A549 (cell line): ENCODE results near the gene GPAT2. TPM values are rescaled to one million over a fixed set of nuclear protein-coding genes. Genes with fewer than 3 reads are reported as not detected.
"Not testable (repeated sequence)": the region's sequence is repeated elsewhere in the genome, so short reads cannot be mapped to it uniquely, and the experiment has no call there.

Experiments
- ATAC-seq, 2 experiments: fragments of 200-7000 bp in 1 of 2; fragments of >200 bp in 1 of 2; cut with Nextera tagmentation in 1 of 2; cut with Tn5 transposase in 1 of 2; 3 replicates each; pipeline versions ENCODE4 v1.8.0 to v1.9.1; 2018 to 2020; ENCODE audit warnings: mild to moderate bottlenecking in 1 of 2, moderate library complexity in 1 of 2
- CTCF ChIA-PET: fragments of 300-600 bp; sonication (Branson Sonifier 250); formaldehyde crosslinking; extraction: SDS; loops from one replicate; lab custom pipeline; 2021; ENCODE audit warnings: antibody characterized with exemption, inconsistent platforms; lab: Yijun Ruan, JAX
- POLR2A ChIA-PET: fragments of 350-600 bp; formaldehyde crosslinking; extraction: SDS; loops from one replicate; lab custom pipeline; 2021; ENCODE audit warnings: antibody characterized with exemption, inconsistent platforms; lab: Yijun Ruan, JAX
- DNase-seq, 2 experiments: peaks; one replicate each; pipeline versions ENCODE4 v3.0.0 to v3.0.0-alpha.2; 2011 to 2016; ENCODE audit warnings: low read depth in 1 of 2, low spot score in 1 of 2
- FAIRE-seq: peaks from 2 replicates; lab custom pipeline; 2011; peaks lifted over from hg19 to GRCh38; lab: Jason Lieb, UNC
- H3K27ac ChIP-seq, 2 experiments: fragments of >200 bp; sonication (Bioruptor Twin); formaldehyde crosslinking; 3 replicates each; pipeline ENCODE4 v1.5.1; 2016 to 2017
- H3K4me1 ChIP-seq: fragments of >200 bp; sonication (Bioruptor Twin); formaldehyde crosslinking; 3 replicates; pipeline ENCODE4 v1.6.1; 2016
- H3K4me2 ChIP-seq: fragments of >200 bp; sonication (Bioruptor Twin); formaldehyde crosslinking; 3 replicates; pipeline ENCODE4 v1.6.1; 2016
- H3K4me3 ChIP-seq: fragments of >200 bp; sonication (Bioruptor Twin); formaldehyde crosslinking; 3 replicates; pipeline ENCODE4 v1.5.1; 2016
- H3K9me3 ChIP-seq: fragments of >200 bp; sonication (Bioruptor Twin); formaldehyde crosslinking; 3 replicates; pipeline ENCODE4 v1.6.1; 2016
- MAFK ChIP-seq: fragments of 450-650 bp; IDR thresholded peaks from 2 replicates; pipeline ENCODE4 v1.6.1; 2014; ENCODE audit not compliant: partially characterized antibody
- WGBS: methylation state at CpG from one replicate; pipeline ENCODE4 v1.1.6; 2017; ENCODE audit errors: missing lambda C conversion rate; 5-methylcytosine and 5-hydroxymethylcytosine counted together
- polyA plus RNA-seq, 4 experiments: library from polyadenylated mRNA; depleted of rRNA in 3 of 4; stranded (reverse); fragments of >200 nt; fragmentation: RNase III in 1 of 4; extraction: RNeasy Plus Mini Kit Qiagen cat#74134 plus additional on column Dnase treatment in 1 of 4; gene quantifications; 2 replicates in 3 of 4; 3 replicates in 1 of 4; pipeline ENCODE4 v1.2.3, GENCODE V29; 2011 to 2017

The GPAT2 gene
- polyA plus RNA-seq, 2 of the 4 experiments (the other 2 are of a cell fraction) = not detected

- H3K4me2 ChIP-seq, POLR2A ChIA-PET, H3K27ac ChIP-seq, ATAC-seq, H3K4me3 ChIP-seq, FAIRE-seq, H3K9me3 ChIP-seq, DNase-seq: not testable (repeated sequence)
- peaks cover 16% of the 10 kb centered on the region for H3K4me1 ChIP-seq
- CTCF ChIA-PET = interaction anchor here (0.9 to 1.2 kb wide), 2 partner anchors 26 to 46 kb away, joined by 3 to 4 read pairs; no protein-coding TSS in a partner anchor
- WGBS = 73% methylated on average over 10 of the region's 16 CpGs
Observed at GRCh38 chr2:96071087-96071976, 36.6 kb upstream of the GPAT2 start.

GRCh38 chr2:96070351-96070750 lies 35.6 kb upstream of the GPAT2 start:
- H3K9me3 ChIP-seq, DNase-seq, H3K27ac ChIP-seq, POLR2A ChIA-PET, H3K4me3 ChIP-seq, H3K4me2 ChIP-seq, FAIRE-seq, ATAC-seq: not testable (repeated sequence)
- 72% methylated on average over 4 of the region's 5 CpGs for WGBS
- peaks cover 16% of the 10 kb centered on the region for H3K4me1 ChIP-seq
- CTCF ChIA-PET = interaction anchor here (1.2 kb wide), 1 partner anchor 47 kb away, joined by 4 read pairs; no protein-coding TSS in a partner anchor

- TF ChIP-seq MAFK = peak; percentile 73
- H3K27ac ChIP-seq, H3K4me2 ChIP-seq, FAIRE-seq, CTCF ChIA-PET, DNase-seq, H3K9me3 ChIP-seq, H3K4me3 ChIP-seq, ATAC-seq: not testable (repeated sequence)
- peaks cover 16% of the 10 kb centered on the region for H3K4me1 ChIP-seq
- WGBS = 63% methylated on average over 6 of the region's 8 CpGs
- POLR2A ChIA-PET = interaction anchor here (0.6 kb wide), 1 partner anchor 32 kb away, joined by 3 read pairs; no protein-coding TSS in a partner anchor
Observed at GRCh38 chr2:96069878-96070277, 35.2 kb upstream of the GPAT2 start.

- CTCF ChIA-PET = interaction anchor here (1.0 to 1.2 kb wide), 3 partner anchors 34 to 1632 kb away, joined by 3 read pairs; no protein-coding TSS in a partner anchor
- H3K9me3 ChIP-seq, DNase-seq, H3K4me3 ChIP-seq, POLR2A ChIA-PET, FAIRE-seq: not testable (repeated sequence)
- Histone ChIP-seq H3K4me2 (peak overlapping the region; percentile 58), H3K27ac (peak overlapping the region in 1 of 2 experiments; percentile 46; a peak in 3 of 6 replicates), H3K4me1 (peaks cover 23% of the 10 kb centered on the region)
- 24% methylated on average over 9 of the region's 9 CpGs for WGBS
- peak in 1 of 2 experiments; percentile 37; a peak in 3 of 6 replicates for ATAC-seq
Observed at GRCh38 chr2:96067902-96068581, 33.3 kb upstream of the GPAT2 start.

GRCh38 chr2:96067098-96067660 lies 32.5 kb upstream of the GPAT2 start:
- H3K4me3 ChIP-seq, H3K27ac ChIP-seq, H3K4me2 ChIP-seq, FAIRE-seq, H3K9me3 ChIP-seq, ATAC-seq, POLR2A ChIA-PET, DNase-seq: not testable (repeated sequence)
- H3K4me1 ChIP-seq = peaks cover 26% of the 10 kb centered on the region
- 55% methylated on average over 2 of the region's 2 CpGs for WGBS
- CTCF ChIA-PET = interaction anchor here (0.7 to 1.2 kb wide), 3 partner anchors 35 to 1524 kb away, joined by 3 read pairs; no protein-coding TSS in a partner anchor

- ATAC-seq, H3K27ac ChIP-seq, POLR2A ChIA-PET, DNase-seq, H3K4me3 ChIP-seq, H3K4me2 ChIP-seq, H3K9me3 ChIP-seq, FAIRE-seq: not testable (repeated sequence)
- CTCF ChIA-PET = interaction anchor here (1.2 kb wide), 1 partner anchor 1524 kb away, joined by 3 read pairs; no protein-coding TSS in a partner anchor
- H3K4me1 ChIP-seq = peaks cover 26% of the 10 kb centered on the region
- 69% methylated on average over 7 of the region's 7 CpGs for WGBS
Observed at GRCh38 chr2:96066511-96066910, 31.8 kb upstream of the GPAT2 start.

GRCh38 chr2:96065954-96066353 lies 31.2 kb upstream of the GPAT2 start:
- H3K27ac ChIP-seq, H3K4me3 ChIP-seq, FAIRE-seq, H3K9me3 ChIP-seq, H3K4me2 ChIP-seq, DNase-seq, ATAC-seq, POLR2A ChIA-PET: not testable (repeated sequence)
- peaks cover 26% of the 10 kb centered on the region for H3K4me1 ChIP-seq
- WGBS = 78% methylated on average over 4 of the region's 4 CpGs
- CTCF ChIA-PET = interaction anchor here (1.2 to 1.4 kb wide), 2 partner anchors 51 to 1631 kb away, joined by 5 to 12 read pairs; partner anchors contain the start of gene ADRA2B
